A172 (cell line): ENCODE data around the gene KCTD2. TPM values are rescaled to one million over a fixed set of nuclear protein-coding genes. Genes with fewer than 3 reads are reported as not detected.

Experiments
- DNase-seq: peaks from one replicate; pipeline ENCODE4 v3.0.0-alpha.2; 2015; ENCODE audit warnings: low spot score
- total RNA-seq: library from RNA; depleted of rRNA; stranded (reverse); fragments of >200 nt; shearing (Covaris generic); gene quantifications from 2 replicates; pipeline ENCODE4 v1.2.3, GENCODE V29; 2014; rRNA removed

Gene KCTD2
- total RNA-seq, 1 experiment from 2014 or later = 25.6 TPM

DNA sequence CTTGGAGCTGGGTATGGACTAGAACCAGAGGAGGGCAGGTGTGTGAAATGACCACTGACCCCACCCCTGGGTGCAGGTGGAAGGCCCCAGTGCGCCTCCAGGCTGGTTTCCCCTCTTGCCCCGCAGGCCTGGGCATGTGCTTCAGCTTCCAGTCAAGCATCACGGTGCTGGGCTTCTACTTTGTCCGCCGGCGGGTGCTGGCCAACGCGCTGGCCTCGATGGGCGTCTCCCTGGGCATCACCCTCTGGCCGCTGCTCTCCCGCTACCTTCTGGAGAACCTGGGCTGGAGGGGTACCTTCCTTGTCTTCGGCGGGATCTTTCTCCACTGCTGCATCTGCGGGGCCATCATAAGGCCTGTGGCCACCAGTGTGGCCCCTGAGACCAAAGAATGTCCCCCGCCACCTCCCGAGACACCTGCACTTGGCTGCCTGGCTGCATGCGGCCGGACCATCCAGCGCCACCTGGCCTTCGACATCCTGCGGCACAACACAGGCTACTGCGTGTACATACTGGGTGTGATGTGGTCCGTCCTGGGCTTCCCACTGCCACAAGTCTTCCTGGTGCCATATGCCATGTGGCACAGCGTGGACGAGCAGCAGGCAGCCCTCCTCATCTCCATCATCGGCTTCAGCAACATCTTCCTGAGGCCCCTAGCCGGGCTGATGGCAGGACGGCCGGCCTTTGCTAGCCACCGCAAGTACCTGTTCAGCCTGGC is 53.0 kb downstream of the KCTD2 start:
- no peak for DNase-seq

DNA sequence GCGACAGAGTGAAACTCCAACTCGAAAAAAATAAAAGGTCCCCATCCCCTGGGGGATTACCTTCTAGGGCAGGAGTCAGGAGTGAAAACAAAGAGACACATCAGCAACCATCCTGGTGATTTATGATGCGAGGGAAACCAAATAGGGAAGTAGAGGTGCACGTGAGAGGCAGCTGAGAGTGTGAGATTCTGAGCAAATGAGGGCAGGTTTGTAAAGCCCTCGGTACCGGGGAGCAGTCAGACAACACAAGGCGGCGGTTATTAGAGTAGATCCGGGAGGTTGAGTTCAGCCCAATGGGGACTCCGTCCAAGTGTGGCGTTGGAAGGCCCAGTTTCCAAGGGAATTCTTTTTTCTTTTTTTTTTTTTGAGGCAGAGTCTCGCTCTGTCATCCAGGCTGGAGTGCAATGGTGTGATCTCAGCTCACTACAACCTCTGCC is 55.4 kb downstream of the KCTD2 start:
- no peak for DNase-seq

DNA sequence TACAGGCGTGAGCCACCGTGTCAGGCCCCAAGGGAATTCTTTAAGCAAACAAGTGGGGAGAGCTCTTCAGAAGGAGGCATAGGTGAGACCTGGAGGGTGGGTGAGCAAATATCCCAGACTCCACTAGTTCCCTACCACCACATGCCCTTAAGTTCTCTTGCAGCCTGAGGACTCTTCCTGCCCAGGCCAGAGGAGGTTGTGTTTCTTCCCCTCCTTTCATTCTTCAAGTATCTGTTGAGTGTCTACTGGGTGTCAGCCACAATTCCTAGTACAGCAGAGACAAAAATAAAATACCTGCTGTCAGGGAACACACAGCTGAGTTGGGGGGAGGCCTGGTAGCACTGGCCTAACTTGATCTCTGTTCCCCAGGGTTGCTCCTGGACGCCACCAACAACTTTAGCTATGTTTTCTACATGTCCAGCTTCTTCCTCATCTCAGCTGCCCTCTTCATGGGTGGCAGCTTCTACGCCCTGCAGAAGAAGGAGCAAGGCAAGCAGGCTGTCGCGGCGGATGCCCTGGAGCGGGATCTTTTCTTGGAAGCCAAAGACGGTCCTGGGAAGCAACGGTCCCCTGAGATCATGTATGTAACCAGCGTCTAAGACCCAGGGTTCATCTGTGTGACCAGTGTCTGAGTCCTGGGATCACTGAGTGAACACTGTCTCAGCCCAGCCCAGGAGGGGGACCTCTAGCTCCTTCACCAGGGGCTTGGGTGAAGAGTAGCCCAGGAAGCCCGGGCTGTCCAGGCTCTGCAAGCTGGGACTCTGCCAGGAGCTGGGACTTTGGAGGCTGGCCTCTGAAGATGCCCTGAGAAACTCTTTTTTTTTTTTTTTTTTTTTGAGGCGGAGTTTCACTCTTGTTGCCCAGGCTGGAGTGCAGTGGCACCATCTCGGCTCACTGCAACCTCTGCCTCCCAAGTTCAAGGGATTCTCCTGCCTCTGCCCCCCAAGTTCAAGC is 56.9 kb downstream of the KCTD2 start:
- DNase-seq = no peak

DNA sequence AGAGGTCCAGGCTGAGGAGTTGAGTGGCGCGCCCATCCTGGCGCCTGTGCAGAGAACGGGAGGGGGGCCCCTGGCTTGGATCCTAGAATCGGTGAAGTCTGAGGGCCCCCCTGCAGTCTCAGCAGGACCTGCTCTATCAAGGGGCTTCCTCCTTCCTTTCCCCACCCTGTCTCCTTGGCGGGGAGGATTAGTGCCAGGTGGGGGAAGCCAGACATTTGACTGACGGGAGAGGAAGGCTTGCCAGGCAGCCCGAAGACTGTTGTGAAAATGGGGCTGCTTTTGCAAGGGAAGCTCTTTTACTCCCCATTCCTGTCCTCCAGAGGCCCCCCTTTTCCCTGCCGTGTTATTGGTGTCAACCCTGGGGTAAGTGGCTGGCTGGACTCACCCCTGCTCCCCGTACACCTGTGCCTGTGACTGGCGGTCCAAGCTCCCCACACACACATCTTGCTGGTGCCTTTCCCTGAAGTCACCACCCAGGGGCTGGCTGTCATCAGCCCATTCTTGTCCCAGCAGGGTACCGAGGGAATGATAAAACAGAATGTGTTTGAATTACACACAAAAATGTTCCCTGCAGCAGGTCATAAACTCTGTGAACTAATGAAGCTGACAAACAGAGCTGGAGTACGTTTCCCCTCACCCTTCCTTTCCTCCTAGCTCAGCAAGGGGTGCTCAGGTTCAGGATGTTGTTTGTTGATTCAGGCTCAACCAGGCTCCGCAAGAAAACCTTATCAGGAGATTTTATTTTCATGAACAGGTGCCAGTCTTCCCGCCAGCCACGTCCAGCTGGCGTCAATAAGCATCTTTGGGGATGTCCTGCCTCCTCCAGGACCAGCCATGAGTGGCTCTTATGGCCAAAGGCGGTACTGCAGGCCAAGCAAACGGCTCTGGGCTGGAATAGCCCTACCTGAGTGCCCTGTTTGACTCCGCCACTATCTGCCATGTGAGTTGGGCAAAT is 58.4 kb downstream of the KCTD2 start:
- peak; percentile 63 for DNase-seq

DNA sequence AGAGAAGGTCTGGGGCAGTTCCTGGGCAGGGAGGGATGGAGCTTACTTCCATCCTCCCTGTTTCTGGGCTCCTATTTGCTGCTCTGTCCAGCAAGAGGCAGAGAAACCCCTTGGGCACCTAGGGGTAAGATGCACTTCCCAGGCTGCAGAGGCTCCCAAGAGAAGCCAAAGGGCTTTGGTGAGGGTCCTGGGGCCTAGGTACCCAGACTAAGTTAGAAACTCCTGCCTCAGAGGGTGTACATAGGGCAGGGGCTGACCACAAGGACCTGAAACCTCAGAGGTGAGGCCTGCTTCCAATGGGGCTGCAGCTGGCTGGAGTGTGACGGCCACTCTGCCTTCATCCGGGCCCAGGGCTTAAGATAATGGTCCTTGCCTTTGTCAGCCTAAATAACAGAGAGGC is 61.2 kb downstream of the KCTD2 start:
- DNase-seq = no peak

DNA sequence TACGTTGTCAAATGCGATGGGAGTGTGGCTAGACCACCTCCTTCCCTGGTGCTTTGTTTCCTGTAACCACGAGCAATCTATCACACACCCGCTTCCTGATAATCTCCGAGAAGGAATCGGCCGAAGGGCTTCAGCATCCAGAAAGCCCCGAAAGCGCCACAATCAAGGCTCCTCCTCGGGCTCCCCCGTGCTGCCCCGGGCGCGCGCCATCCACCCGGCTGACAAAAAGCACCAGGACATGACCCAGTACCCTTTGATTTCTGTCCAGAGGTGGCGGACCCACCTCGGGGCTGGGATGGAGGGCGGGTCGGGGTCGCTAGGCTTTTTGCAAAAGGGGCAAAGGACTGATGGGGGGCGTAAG is 62.0 kb downstream of the KCTD2 start:
- no peak for DNase-seq

DNA sequence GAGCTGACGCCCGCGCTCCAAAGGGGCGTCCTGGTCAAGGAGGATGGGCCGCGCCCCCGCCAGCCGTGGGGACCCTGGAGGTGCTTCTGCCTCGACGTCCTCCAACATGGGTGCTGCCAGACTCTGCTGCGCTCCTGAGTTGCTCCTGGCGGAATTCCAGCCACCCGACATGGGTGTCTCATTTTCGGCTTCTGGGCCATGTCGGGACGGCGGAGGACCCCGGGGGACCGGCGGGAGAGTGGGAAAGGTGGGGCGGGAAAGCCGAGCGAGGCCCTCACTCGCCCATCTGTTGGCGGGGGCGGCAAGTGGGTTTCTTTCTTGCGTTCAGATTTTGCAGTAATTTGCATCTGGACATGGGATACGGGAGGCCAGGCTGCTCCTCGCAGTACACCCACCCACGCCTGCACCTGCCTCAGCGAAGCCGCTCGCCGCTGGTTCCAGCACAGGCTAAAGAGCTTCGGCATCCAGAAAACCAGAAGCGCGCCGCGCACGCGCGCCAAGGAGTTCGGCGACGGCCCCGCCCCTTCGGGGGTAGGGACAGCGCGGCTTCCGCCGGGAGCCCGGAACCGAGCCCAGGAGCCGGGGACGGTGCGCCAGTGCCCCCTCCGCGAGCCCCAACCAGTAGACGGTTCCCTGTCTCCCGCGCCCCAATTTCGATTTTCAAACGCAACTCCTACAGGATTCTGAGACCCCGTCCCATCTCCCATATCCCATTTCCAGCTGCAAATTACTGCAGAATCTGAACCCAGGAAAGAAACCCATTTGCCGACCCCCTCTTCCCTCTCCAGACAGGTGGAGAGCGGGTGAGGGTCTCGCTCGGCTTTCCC is 62.6 kb downstream of the KCTD2 start, which contains the start of gene ARMC7:
Gene ARMC7 (plus strand): TSS at position 563 of the 827 bp plus-strand sequence. CDS start 320 bp downstream, outside the sequence.
- DNase-seq = peak; percentile 65

DNA sequence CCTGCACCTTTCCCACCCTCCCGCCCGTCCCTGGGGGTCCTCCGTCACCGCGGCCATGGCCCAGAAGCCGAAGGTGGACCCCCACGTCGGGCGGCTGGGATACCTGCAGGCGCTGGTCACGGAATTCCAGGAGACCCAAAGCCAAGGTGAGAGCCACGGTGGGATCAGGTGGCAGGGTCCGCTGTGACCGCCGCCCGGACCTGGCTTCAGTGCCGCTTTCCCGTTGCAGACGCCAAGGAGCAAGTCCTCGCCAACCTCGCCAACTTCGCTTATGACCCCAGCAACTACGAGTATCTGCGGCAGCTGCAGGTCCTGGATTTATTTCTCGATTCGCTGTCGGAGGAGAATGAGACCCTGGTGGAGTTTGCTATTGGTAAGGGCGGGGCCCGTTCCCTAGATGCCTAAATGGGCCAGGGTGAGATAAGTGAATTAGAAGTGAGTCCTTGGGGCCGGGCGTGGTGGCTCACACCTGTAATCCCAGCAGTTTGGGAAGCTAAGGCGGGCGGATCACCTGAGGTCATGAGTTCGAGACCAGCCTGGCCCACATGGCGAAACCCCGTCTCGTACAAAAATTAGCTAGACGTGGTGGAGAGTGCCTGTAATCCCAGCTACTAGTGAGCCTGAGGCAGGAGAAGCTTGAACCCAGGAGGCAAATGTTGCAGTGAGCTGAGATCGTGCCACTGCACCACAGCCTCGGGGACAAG is 63.4 kb downstream of the KCTD2 start:
- no peak for DNase-seq

DNA sequence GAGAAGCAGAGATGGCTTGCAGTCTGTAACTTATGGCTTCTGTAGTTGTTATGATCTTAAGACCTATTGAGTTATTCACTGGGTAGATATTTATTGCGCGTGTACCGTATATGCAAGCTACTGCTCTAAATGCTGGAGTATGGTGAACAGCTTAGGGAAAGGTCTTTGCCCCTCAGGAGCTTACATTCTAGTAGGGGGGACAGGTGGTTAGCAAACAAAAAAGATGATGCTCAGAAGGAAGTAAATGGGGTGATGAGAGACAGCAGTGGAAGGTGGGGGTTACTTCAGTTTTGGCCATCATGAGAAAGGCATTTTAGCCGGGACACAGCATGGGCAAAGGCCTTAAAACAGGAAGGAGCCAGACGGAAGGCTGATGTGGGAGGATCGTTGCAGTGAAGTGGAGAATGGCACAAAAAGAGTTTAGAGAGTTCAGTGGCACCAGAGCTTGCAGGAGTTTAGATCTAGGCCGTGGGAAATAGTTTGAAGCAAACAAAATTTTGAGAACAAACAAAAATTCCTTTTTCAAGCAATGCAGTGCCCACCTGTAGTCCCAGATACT is 64.8 kb downstream of the KCTD2 start:
- DNase-seq = no peak

DNA sequence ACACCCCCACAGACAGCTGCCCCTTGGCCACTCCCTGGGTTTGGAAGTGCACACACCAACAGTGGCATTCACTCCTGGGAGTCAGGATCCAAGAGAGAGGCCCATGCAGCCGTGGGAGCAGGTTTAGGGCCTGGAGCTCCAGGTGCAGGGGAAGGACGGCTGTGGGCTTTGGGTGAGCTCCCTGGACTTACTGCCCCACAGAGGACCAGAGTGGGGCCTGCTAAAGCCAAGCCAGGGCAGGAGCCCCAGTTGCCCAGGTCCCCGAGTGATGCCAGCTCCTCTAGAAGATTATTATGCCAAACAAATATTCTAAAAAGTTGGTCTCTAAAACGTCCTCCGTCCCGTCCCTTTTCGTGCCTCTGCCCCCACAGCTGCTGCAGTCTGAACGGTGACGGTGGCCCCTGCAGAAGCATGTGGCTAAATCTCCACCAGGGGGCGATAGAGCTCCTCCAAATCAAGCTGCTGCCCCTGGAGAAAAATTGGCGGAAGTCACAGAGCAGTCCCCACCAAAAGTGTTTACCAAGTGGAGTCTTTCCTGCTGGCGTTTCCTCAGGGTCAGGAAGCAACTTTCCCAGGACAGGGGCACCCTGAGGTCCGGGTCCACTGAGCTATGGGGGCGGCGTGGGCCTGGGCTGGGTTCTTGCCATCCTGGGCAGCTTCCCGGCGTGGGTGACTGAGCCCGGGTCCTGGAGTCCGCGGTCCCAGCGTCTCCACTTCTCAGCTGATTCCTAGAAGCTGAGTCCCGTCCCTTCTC is 67.0 kb downstream of the KCTD2 start:
- peak; percentile 85 for DNase-seq

DNA sequence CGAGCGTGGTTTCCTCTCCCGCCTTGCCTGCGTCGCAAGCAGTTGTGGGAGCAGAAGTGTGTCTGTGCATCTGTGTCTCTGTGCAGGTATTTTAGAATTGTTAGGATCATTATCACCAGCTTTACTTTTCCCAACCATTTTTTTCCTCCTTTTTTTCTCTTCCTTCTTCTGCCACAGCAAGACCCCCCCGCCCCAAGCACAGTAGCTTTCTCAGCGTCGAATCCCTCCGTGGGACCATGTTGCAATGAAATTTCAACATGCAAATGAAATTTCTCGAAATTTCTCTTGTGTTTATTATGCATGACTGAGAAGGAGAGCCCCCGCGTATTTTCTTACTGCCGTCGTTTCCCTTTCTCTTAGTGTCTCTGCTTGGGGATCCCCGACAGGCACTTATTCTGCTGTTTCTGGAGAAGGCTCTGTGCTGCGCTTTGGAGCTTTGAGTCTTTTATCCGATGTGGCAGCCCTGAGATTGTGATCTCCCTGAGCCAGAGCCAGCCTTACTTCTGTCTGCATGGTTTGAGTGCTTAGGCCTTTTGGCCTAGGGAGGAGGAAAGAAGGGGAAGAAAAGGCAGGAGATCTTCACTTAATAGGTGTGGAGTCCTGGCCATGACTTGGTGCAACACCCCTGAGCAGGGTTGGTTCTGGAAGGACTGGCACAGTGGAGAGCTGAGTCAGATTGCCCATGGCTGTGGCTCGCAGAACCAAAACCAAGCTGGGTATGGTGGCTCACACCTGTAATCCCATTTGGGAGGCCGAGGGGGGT is 67.7 kb downstream of the KCTD2 start:
- no peak for DNase-seq

Other genes starting within 250 kb of the KCTD2 start
- gene GRIN2C, start 187.3 kb upstream of the KCTD2 start, total RNA-seq = 0.05 and 0.69 TPM in 2 replicates
- 35.9 and 44.1 TPM in 2 replicates for gene FDXR, start 174.2 kb upstream of the KCTD2 start, total RNA-seq
- not detected in 2 replicates for gene FADS6, start 153.6 kb upstream of the KCTD2 start, total RNA-seq
- 0.28 TPM in 1 of 2 replicates, not detected in the other for gene USH1G, start 124.0 kb upstream of the KCTD2 start, total RNA-seq
- gene OTOP2, start 123.0 kb upstream of the KCTD2 start, total RNA-seq = not detected in 2 replicates
- gene OTOP3, start 111.3 kb upstream of the KCTD2 start, total RNA-seq = not detected in 2 replicates
- gene HID1, start 74.5 kb upstream of the KCTD2 start, total RNA-seq = 0.65 and 2.7 TPM in 2 replicates
- 24.0 and 26.6 TPM in 2 replicates for gene CDR2L, start 59.6 kb upstream of the KCTD2 start, total RNA-seq
- gene MRPL58, start 34.6 kb upstream of the KCTD2 start, total RNA-seq = 135 TPM in 2 replicates
- gene ATP5PD, start 256 bp upstream of the KCTD2 start, total RNA-seq = 488 and 584 TPM in 2 replicates
- 0.10 TPM in 1 of 2 replicates, not detected in the other for gene SLC16A5, start 40.7 kb downstream of the KCTD2 start, total RNA-seq
- gene ARMC7, start 62.7 kb downstream of the KCTD2 start, total RNA-seq = 3.2 and 6.0 TPM in 2 replicates
- 73.6 and 83.9 TPM in 2 replicates for gene NT5C, start 84.5 kb downstream of the KCTD2 start, total RNA-seq
- gene JPT1, start 107.3 kb downstream of the KCTD2 start, total RNA-seq = 626 and 687 TPM in 2 replicates
- 201 and 239 TPM in 2 replicates for gene SUMO2, start 135.7 kb downstream of the KCTD2 start, total RNA-seq
- gene NUP85, start 158.5 kb downstream of the KCTD2 start, total RNA-seq = 55.6 and 59.1 TPM in 2 replicates
- gene GGA3, start 214.4 kb downstream of the KCTD2 start, total RNA-seq = 12.9 and 15.1 TPM in 2 replicates
- gene MRPS7, start 214.7 kb downstream of the KCTD2 start, total RNA-seq = 100 and 101 TPM in 2 replicates
- gene MIF4GD, start 224.0 kb downstream of the KCTD2 start, total RNA-seq = 34.2 and 43.5 TPM in 2 replicates
- gene SLC25A19, start 242.2 kb downstream of the KCTD2 start, total RNA-seq = 13.6 and 22.6 TPM in 2 replicates